ENCODE measurements around the gene GZMB. TPM values are rescaled to one million over a fixed set of nuclear protein-coding genes. Genes with fewer than 3 reads are reported as not detected.

The GZMB gene
- total RNA-seq, 2 experiments from 2014 or later = not detected

DNA sequence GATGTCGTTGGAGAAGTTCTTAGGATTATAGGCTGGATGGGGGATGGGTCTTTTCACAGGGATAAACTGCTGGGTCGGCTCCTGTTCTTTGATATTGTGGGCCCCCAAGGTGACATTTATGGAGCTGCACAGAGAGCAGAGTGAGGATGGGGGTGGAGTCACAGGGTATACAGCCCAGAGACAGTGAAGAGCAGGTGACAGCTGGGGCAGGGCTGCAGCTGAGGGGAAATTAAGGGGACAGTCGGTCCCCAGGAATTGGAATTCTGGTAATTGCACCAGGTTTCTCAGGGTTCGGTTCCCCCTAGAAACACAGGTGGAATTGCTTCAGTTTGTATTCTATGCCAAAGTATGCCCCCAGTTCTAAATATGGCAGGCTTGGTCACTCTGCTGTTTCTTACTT lies 1.7 kb downstream of the GZMB start:
- H3K9me2 ChIP-seq (ENCODE audit: insufficient read depth, low read length) = no peaks in the 10 kb centered on the region
- no peaks in the 10 kb centered on the region for H3K9me3 ChIP-seq (ENCODE audit: low read length)
- no peak overlapping the region for H3K4me2 ChIP-seq (ENCODE audit: low read length)
- H3K4me3 ChIP-seq (ENCODE audit: low read depth, low read length, poor library complexity, severe bottlenecking) = no peak overlapping the region
- no peak overlapping the region for H3K27ac ChIP-seq (ENCODE audit: low read depth, low read length, poor library complexity, severe bottlenecking)
- no peaks in the 10 kb centered on the region for H3K79me2 ChIP-seq (ENCODE audit: insufficient read depth, low read depth, low read length)
- no peak overlapping the region for H2AFZ ChIP-seq (ENCODE audit: low read length)
- ChIA-PET POLR2A (no interaction called here), CTCF (ENCODE audit: unreplicated experiment) (no interaction called here)
- H3K4me1 ChIP-seq (ENCODE audit: insufficient read depth, low read length, poor library complexity, severe bottlenecking) = no peaks in the 10 kb centered on the region
- no peaks in the 10 kb centered on the region for H4K20me1 ChIP-seq (ENCODE audit: insufficient read depth, low read length)
- intact Hi-C loops (cut with micrococcal nuclease; ENCODE audit: unreplicated experiment) = no loop called here
- DNase-seq (ENCODE audit: low spot score) = no peak
- no TSS peak for BruUV-seq (replicated peaks)
- H3K36me3 ChIP-seq (ENCODE audit: insufficient read depth, low read length) = no peaks in the 10 kb centered on the region
- no peak for TF ChIP-seq EZH2phosphoT487 (IDR thresholded peaks at IDR 0.05; ENCODE audit: borderline replicate concordance, low read depth, low read length)
- TF ChIP-seq, protein P1, sequence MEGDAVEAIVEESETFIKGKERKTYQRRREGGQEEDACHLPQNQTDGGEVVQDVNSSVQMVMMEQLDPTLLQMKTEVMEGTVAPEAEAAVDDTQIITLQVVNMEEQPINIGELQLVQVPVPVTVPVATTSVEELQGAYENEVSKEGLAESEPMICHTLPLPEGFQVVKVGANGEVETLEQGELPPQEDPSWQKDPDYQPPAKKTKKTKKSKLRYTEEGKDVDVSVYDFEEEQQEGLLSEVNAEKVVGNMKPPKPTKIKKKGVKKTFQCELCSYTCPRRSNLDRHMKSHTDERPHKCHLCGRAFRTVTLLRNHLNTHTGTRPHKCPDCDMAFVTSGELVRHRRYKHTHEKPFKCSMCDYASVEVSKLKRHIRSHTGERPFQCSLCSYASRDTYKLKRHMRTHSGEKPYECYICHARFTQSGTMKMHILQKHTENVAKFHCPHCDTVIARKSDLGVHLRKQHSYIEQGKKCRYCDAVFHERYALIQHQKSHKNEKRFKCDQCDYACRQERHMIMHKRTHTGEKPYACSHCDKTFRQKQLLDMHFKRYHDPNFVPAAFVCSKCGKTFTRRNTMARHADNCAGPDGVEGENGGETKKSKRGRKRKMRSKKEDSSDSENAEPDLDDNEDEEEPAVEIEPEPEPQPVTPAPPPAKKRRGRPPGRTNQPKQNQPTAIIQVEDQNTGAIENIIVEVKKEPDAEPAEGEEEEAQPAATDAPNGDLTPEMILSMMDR (conservative IDR thresholded peaks at IDR 0.05; ENCODE audit: low read length) = no peak

DNA sequence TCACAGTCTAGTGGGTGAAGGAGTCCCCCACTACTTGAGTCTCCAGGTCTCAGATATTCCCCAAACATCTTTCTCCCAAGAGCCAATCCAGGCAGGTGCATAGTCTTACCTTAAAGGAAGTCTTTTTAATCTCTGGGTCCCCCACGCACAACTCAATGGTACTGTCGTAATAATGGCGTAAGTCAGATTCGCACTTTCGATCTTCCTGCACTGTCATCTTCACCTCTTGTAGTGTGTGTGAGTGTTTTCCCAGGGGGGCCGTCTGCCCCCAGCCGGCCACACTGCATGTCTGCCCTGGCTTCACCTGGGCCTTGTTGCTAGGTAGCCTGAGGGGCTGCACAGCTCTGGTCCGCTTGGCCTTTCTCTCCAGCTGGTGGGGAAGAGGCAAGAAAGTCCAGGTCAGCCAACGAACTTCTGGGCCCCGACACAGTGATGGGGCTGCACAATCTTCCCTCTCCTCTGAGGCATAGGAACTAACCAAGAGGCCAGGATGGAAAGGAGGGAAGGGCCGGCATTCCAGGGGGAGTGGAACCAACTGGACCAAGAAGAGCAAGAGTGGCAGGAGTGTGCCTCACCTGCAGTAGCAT lies 2.1 kb downstream of the GZMB start:
- Histone ChIP-seq H3K4me2 (ENCODE audit: low read length) (no peak overlapping the region), H2AFZ (ENCODE audit: low read length) (no peak overlapping the region), H3K79me2 (ENCODE audit: insufficient read depth, low read depth, low read length) (no peaks in the 10 kb centered on the region), H3K27ac (ENCODE audit: low read depth, low read length, poor library complexity, severe bottlenecking) (no peak overlapping the region), H3K36me3 (ENCODE audit: insufficient read depth, low read length) (no peaks in the 10 kb centered on the region), H3K4me3 (ENCODE audit: low read depth, low read length, poor library complexity, severe bottlenecking) (no peak overlapping the region), H3K9me3 (ENCODE audit: low read length) (no peaks in the 10 kb centered on the region), H3K9me2 (ENCODE audit: insufficient read depth, low read length) (no peaks in the 10 kb centered on the region), H4K20me1 (ENCODE audit: insufficient read depth, low read length) (no peaks in the 10 kb centered on the region), H3K4me1 (ENCODE audit: insufficient read depth, low read length, poor library complexity, severe bottlenecking) (no peaks in the 10 kb centered on the region)
- intact Hi-C loops (cut with micrococcal nuclease; ENCODE audit: unreplicated experiment) = no loop called here
- no peak for TF ChIP-seq EZH2phosphoT487 (IDR thresholded peaks at IDR 0.05; ENCODE audit: borderline replicate concordance, low read depth, low read length)
- TF ChIP-seq, protein P1 (conservative IDR thresholded peaks at IDR 0.05; ENCODE audit: low read length) = no peak
- no peak for DNase-seq (ENCODE audit: low spot score)
- CTCF ChIA-PET (ENCODE audit: unreplicated experiment) = no interaction called here
- BruUV-seq (replicated peaks) = no TSS peak
- POLR2A ChIA-PET = no interaction called here

DNA sequence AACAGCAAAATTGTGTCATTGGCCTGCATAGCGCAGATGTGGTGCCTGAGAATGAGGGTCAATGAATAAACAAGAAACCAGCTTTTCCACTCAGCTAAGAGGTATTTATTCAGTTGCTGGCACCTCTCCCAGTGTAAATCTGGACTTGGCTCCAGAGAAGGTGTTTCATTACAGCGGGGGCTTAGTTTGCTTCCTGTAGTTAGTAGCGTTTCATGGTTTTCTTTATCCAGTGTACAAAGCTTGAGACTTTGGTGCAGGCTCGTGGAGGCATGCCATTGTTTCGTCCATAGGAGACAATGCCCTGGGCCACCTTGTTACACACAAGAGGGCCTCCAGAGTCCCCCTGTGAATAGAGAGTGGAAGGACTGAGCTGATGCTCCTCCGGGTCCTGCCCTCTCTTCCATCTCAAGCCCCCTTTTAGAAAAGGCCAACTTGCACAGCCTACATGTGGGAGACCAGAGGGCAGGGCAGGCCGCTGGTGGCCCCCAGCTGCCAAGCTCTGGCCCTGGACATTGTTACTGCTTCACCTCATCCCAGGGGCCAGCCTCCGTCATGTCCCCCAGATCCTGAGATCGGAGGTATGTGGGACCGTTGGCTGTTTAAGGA lies 3.0 kb downstream of the GZMB start:
- POLR2A ChIA-PET = interaction anchor here (0.7 kb wide), 1 partner anchor 11 kb away, joined by 3 read pairs; no protein-coding TSS in a partner anchor
- no peak for DNase-seq (ENCODE audit: low spot score)

More for the DNA sequence above, 3.0 kb downstream of the GZMB start:
- intact Hi-C loops (cut with micrococcal nuclease; ENCODE audit: unreplicated experiment) = no loop called here
- no peak for TF ChIP-seq EZH2phosphoT487 (IDR thresholded peaks at IDR 0.05; ENCODE audit: borderline replicate concordance, low read depth, low read length)
- TF ChIP-seq, protein P1 (conservative IDR thresholded peaks at IDR 0.05; ENCODE audit: low read length) = no peak
- BruUV-seq (replicated peaks) = no TSS peak
- Histone ChIP-seq H3K36me3 (ENCODE audit: insufficient read depth, low read length) (no peaks in the 10 kb centered on the region), H3K9me2 (ENCODE audit: insufficient read depth, low read length) (no peaks in the 10 kb centered on the region), H3K79me2 (ENCODE audit: insufficient read depth, low read depth, low read length) (no peaks in the 10 kb centered on the region), H3K4me2 (ENCODE audit: low read length) (no peak overlapping the region), H3K4me3 (ENCODE audit: low read depth, low read length, poor library complexity, severe bottlenecking) (no peak overlapping the region), H3K9me3 (ENCODE audit: low read length) (no peaks in the 10 kb centered on the region), H3K27ac (ENCODE audit: low read depth, low read length, poor library complexity, severe bottlenecking) (no peak overlapping the region), H2AFZ (ENCODE audit: low read length) (no peak overlapping the region), H4K20me1 (ENCODE audit: insufficient read depth, low read length) (no peaks in the 10 kb centered on the region), H3K4me1 (ENCODE audit: insufficient read depth, low read length, poor library complexity, severe bottlenecking) (no peaks in the 10 kb centered on the region)
- CTCF ChIA-PET (ENCODE audit: unreplicated experiment) = interaction anchor here (0.5 kb wide), 1 partner anchor 126 kb away, joined by 3 read pairs; no protein-coding TSS in a partner anchor

Data from OCI-LY7 (cell line).